Upper lobe of right lung (tissue), 1 donor: ENCODE data around the gene FNTB. TPM values are rescaled to one million over a fixed set of nuclear protein-coding genes. Genes with fewer than 3 reads are reported as not detected.

Experiments used
- ATAC-seq: fragments of 200-7000 bp; cut with Tn5 transposase; one replicate; pipeline ENCODE4 v1.9.1; 2020; ENCODE audit warnings: mild to moderate bottlenecking, moderate library complexity
- DNase-seq: peaks from one replicate; pipeline ENCODE4 v3.0.0-alpha.2; 2020
- H3K27ac ChIP-seq: fragments of 200-600 bp; one replicate; pipeline ENCODE4 v1.8.0; 2022
- H3K27me3 ChIP-seq: fragments of 200-600 bp; one replicate; pipeline ENCODE4 v1.8.0; 2022; ENCODE audit warnings: mild to moderate bottlenecking
- H3K36me3 ChIP-seq: fragments of 200-600 bp; one replicate; pipeline ENCODE4 v1.8.0; 2022
- H3K4me1 ChIP-seq: fragments of 200-600 bp; one replicate; pipeline ENCODE4 v1.8.0; 2022
- H3K4me3 ChIP-seq: fragments of 200-600 bp; one replicate; pipeline ENCODE4 v1.8.0; 2022; ENCODE audit warnings: mild to moderate bottlenecking
- H3K9me3 ChIP-seq: fragments of 200-600 bp; one replicate; pipeline ENCODE4 v1.8.0; 2022
- CTCF ChIP-seq: fragments of 200-600 bp; IDR thresholded peaks from one replicate; pipeline ENCODE4 v1.8.0; 2022; ENCODE audit warnings: antibody characterized with exemption
- intact Hi-C: fragments of 100-400 bp; cut with DNase I; formaldehyde crosslinking; loops from one replicate; pipeline ENCODE4 v1.11.0; 2022
- long read RNA-seq: library from polyadenylated mRNA; unstranded; transcript quantifications from one replicate; pipeline ENCODE4 v2.0.0, GENCODE V29; 2021
- total RNA-seq: library from RNA; stranded (reverse); fragmentation: NEBNext Ultra II Directional; extraction: Animal tissue kit (Norgen Biotek cat#: 25700); gene quantifications from one replicate; pipeline ENCODE4 v1.2.1, GENCODE V29; 2021
- donor health status: DM: no; HTN: yes; CAD: no; lungs with severe emphysema.

FNTB gene
- 14.2 TPM for total RNA-seq
- long read RNA-seq, transcript FNTB-201 (12 exons, 2,834 nt) = major isoform, 30 of 45 reads
- long read RNA-seq, partial matches to known transcripts = 3 of 45 reads
- long read RNA-seq, other reads (novel, unspliced or antisense) = 11 of 45 reads

- DNase-seq = peak; percentile 99
- peak within 1 kb of the TSS; percentile 83 for H3K4me3 ChIP-seq
- H3K27me3 ChIP-seq = no peaks in the 10 kb centered on the region
- no peaks in the 10 kb centered on the region for H3K36me3 ChIP-seq
- peaks cover 19% of the 10 kb centered on the region for H3K4me1 ChIP-seq
- H3K9me3 ChIP-seq = no peaks in the 10 kb centered on the region
- intact Hi-C loops = no loop called here
- H3K27ac ChIP-seq = peak within 1 kb of the TSS; percentile 81
- TF ChIP-seq CTCF = peak; percentile 71
- peak; percentile 98 for ATAC-seq
Measured at GRCh38 chr14:64986648-64987437, at the start of gene FNTB. Gene FNTB (plus strand): TSS chr14:64986895. CDS start chr14:64986954, 59 bp downstream.

GRCh38 chr14:64937171-64937820 is 49.4 kb upstream of the FNTB start:
- Histone ChIP-seq H3K4me1 (peaks cover 3% of the 10 kb centered on the region), H3K4me3 (no peak overlapping the region), H3K27me3 (no peaks in the 10 kb centered on the region), H3K27ac (no peak overlapping the region), H3K9me3 (no peaks in the 10 kb centered on the region), H3K36me3 (peaks cover 39% of the 10 kb centered on the region)
- no peak for TF ChIP-seq CTCF
- intact Hi-C loops = no loop called here
- DNase-seq = no peak
- no peak for ATAC-seq

DNA sequence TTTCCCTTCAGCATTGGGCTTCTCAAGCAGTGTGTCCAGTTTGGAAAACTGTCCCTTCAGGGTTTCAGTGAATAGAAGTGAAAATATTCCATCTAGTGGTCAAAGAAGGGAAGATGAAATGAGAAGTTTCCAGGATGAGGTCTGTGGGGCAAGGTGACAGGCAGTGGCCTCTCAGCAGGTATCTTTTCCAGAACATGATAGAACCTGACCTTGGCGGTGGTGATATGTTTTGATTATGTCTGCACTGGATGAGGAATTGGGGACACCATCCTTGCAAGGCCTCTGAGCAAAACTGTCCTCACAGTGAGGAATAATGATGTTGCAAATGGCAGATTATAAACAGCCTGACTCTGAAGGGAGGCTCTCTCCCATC is 48.9 kb upstream of the FNTB start:
- H3K4me1 ChIP-seq = peaks cover 3% of the 10 kb centered on the region
- intact Hi-C loops = no loop called here
- DNase-seq (no peak), ATAC-seq (peak; percentile 18)
- no peak overlapping the region for H3K27ac ChIP-seq
- peaks cover 34% of the 10 kb centered on the region for H3K36me3 ChIP-seq
- no peak overlapping the region for H3K4me3 ChIP-seq
- no peaks in the 10 kb centered on the region for H3K9me3 ChIP-seq
- peak; percentile 26 for TF ChIP-seq CTCF
- no peaks in the 10 kb centered on the region for H3K27me3 ChIP-seq

- TF ChIP-seq CTCF = no peak
- DNase-seq (no peak), ATAC-seq (no peak)
- intact Hi-C loops = no loop called here
- Histone ChIP-seq H3K36me3 (peaks cover 27% of the 10 kb centered on the region), H3K27me3 (no peaks in the 10 kb centered on the region), H3K4me1 (peaks cover 6% of the 10 kb centered on the region), H3K9me3 (no peaks in the 10 kb centered on the region), H3K27ac (no peak overlapping the region), H3K4me3 (no peak overlapping the region)
Measured at GRCh38 chr14:64938972-64939816, 47.5 kb upstream of the FNTB start.

GRCh38 chr14:64939817-64940190 is 46.9 kb upstream of the FNTB start:
- DNase-seq = no peak
- Histone ChIP-seq H3K27ac (no peak overlapping the region), H3K27me3 (no peaks in the 10 kb centered on the region), H3K9me3 (no peaks in the 10 kb centered on the region), H3K36me3 (peaks cover 23% of the 10 kb centered on the region), H3K4me3 (no peak overlapping the region), H3K4me1 (peaks cover 9% of the 10 kb centered on the region)
- intact Hi-C loops = no loop called here
- TF ChIP-seq CTCF = no peak
- no peak for ATAC-seq
